Suprapubic skin (tissue), 3 donors: ENCODE data around the gene USP36.

Source experiments
- CTCF ChIP-seq, 2 donors: fragments of 200-600 bp in 1 of 2; fragments of 450-650 bp in 1 of 2; sonication (generic) in 1 of 2; IDR thresholded peaks; one replicate each; pipeline ENCODE4 v1.5.1; 2016 to 2019; ENCODE audit warnings: antibody characterized with exemption in 2 of 2, mild to moderate bottlenecking in 1 of 2, moderate library complexity in 1 of 2
- EP300 ChIP-seq: sonication (generic); formaldehyde crosslinking; IDR thresholded peaks from one replicate; pipeline ENCODE4 v1.6.1; 2017; ENCODE audit warnings: antibody characterized with exemption

- TF ChIP-seq CTCF (IDR thresholded peaks at IDR 0.05) = no peak
- no peak for TF ChIP-seq EP300
These were observed 72.8 kb downstream of the USP36 start for GRCh38 chr17:78767806-78768205.
